Stimulated activated CD4-positive, alpha-beta T cell treated with anti-CD3 and anti-CD28 coated beads, Interleukin-12 subunit alpha, Interleukin-12 subunit beta, amount 100 ng/mL, for 48 hours (primary cell): Measurements from ENCODE around the gene DLEC1.

ENCODE experiments used
- DNase-seq, 3 donors: peaks; one replicate each; pipeline ENCODE4 v3.0.0-alpha.2; 2020; ENCODE audit warnings: low read depth in 2 of 3, low spot score in 1 of 3

The DLEC1 gene, protein sequence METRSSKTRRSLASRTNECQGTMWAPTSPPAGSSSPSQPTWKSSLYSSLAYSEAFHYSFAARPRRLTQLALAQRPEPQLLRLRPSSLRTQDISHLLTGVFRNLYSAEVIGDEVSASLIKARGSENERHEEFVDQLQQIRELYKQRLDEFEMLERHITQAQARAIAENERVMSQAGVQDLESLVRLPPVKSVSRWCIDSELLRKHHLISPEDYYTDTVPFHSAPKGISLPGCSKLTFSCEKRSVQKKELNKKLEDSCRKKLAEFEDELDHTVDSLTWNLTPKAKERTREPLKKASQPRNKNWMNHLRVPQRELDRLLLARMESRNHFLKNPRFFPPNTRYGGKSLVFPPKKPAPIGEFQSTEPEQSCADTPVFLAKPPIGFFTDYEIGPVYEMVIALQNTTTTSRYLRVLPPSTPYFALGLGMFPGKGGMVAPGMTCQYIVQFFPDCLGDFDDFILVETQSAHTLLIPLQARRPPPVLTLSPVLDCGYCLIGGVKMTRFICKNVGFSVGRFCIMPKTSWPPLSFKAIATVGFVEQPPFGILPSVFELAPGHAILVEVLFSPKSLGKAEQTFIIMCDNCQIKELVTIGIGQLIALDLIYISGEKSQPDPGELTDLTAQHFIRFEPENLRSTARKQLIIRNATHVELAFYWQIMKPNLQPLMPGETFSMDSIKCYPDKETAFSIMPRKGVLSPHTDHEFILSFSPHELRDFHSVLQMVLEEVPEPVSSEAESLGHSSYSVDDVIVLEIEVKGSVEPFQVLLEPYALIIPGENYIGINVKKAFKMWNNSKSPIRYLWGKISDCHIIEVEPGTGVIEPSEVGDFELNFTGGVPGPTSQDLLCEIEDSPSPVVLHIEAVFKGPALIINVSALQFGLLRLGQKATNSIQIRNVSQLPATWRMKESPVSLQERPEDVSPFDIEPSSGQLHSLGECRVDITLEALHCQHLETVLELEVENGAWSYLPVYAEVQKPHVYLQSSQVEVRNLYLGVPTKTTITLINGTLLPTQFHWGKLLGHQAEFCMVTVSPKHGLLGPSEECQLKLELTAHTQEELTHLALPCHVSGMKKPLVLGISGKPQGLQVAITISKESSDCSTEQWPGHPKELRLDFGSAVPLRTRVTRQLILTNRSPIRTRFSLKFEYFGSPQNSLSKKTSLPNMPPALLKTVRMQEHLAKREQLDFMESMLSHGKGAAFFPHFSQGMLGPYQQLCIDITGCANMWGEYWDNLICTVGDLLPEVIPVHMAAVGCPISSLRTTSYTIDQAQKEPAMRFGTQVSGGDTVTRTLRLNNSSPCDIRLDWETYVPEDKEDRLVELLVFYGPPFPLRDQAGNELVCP (N-terminal part only)

DNA sequence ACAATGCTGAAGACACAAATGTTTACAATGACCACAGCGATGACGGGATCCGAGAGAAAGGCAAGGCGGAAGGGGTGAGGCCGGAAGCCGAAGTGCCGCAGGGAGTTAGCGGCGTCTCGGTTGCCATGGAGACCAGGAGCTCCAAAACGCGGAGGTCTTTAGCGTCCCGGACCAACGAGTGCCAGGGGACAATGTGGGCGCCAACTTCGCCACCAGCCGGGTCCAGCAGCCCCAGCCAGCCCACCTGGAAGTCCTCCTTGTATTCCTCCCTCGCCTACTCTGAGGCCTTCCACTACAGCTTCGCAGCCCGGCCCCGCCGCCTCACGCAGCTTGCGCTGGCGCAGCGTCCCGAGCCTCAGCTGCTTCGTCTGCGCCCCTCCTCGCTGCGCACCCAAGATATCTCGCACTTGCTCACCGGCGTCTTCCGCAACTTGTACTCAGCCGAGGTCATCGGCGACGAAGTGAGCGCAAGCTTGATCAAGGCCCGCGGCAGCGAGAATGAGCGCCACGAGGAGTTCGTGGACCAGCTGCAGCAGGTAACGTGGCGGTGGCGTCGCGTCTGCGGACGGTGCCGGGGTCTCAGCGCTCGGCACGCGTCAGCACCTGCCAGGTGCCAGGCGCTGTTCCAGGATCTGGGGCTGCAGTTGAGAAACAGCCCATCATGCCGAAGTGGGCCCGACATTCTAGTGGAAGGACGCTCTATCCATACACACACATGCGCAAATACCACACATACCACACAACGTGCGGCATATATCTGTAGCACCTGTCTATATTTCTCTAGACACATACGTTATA lies at the start of gene DLEC1:
Gene DLEC1, plus strand, starts transcription at position 108 of the 798 bp plus-strand sequence. Its CDS starts 18 bp downstream, at position 126.
- DNase-seq: peak; percentile 66 to 75 (median 74)

DNA sequence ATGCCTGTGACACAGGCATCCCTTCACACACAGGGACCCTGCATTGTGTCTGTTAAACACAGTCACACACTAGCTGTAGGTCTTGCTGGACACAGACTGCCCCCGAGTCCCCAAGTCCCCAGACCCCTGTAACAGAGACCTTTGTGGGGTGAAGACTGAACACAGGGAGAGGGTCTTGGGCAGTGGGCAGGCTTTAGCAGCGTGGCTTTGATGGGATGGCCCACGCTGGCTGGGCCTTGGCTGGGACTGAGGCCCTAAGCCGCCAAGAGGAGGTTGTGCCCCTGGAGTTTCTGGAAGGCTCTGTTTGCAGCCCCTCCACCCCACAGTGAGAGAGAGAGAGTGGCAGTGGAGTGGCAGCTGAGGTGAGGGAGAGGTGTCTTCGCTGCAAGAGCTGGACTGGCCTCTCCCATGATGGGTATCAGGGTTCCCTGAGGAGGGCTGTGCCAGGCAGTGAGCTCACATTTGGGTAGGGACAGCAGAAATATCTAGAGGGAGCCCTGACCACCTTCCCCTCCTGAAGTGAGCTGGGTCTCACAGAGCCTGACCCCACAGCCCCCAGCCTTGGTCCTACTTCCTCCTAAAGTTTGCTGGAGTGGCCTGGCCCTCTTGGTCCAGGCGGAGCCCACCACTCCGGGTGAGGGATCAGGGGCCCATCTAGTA lies 49.1 kb upstream of the DLEC1 start:
- no peak for DNase-seq

DNA sequence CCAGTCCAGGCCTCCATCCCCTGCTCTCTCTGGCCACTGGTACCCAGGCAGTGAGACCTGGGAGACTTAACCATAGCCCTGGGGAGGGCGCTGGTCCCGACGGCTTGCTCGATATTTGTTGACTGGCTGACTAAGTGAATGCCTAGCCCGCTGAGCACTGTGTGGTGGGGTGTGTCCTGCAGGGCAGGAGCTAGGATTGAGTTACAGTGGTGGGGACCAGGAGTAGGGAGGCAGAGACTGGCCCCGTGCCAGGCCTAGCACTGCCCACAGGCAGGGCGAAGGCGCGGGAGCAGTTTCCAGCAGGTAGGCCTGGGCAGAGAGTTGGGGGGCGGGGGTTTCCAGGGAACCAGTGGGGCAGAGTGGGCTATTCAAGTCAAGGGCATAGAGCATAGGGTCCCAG lies 48.5 kb upstream of the DLEC1 start, which contains the start of gene VILL:
Gene VILL, plus strand, starts transcription at position 260 of the 400 bp plus-strand sequence. CDS start 2,887 bp downstream, outside the sequence.
- no peak for DNase-seq

DNA sequence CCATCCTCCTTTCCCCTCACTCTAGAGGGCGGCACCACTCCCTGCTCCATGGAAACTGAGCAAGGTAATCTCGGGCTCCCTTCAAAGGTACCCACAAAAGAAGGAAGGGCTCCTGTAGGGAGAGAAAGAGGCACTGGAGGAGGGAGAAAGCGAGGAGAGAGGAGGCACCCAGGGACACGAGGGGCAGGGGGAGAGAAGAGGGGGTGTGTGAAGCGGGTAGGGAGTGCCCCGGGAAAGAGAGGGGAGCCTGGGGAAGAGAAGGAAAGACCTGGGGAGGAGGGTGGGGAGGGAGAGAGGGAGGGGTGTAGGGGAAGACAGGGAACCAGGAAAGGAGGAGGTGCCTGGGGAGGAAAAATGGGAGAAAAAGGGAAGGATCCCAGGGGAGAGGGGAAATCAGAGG lies 47.9 kb upstream of the DLEC1 start:
- DNase-seq: no peak

DNA sequence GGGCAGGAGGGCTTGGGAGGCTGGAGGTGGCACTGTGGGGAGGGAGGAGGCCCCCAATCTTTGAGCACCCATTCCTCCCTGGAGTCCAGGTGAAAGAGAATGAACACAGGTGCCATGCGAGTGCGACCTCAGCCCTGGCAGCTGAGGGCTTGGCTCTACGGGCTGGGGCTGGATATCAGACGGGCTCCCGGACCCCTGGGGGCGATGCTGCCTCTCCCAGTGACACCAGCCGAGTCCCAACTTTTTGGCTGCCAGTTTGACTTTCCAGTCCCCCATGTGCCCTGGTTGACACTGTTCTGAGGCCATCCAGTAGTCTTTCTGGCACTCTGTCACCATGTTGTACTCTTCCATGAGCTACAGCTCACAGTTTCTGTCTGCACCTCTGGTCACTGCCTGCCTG lies 47.2 kb upstream of the DLEC1 start:
- no peak for DNase-seq

DNA sequence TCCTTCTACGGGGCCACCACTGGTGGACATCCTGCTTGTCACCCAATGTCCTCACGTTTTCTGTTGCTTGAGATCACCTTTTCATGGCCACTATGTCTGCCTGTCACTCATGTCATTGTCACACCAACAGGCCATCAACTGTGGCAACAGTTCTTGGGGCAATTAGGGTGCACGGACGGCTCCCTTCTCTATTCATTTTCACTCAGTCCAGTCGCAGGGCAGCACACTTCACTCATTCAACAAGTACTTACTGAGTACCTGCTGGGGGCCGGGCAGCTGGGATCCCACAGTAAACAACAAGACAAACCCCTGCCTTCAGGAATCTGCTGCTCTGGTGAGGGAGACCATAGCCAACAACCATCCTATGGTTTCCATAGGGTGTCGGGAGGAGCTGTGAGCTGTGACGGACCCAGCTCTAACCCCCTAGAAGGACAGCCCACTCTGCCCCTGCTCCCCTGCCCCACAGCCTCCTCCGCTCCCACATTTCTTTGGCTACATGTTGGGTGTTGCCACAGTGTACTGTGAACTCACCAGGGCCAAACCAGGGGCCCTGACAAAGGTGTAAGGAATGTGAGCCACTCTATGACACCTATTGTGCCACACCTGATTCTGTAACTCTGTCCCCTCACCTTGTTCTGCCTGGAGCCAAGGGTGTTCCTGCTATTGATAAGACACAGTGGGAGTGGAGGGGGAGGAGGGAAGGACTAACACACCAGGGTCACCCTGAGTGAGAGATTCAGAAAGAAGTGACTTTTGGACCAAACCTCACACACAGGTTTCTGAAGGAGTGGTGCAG lies 46.5 kb upstream of the DLEC1 start:
- DNase-seq: no peak

DNA sequence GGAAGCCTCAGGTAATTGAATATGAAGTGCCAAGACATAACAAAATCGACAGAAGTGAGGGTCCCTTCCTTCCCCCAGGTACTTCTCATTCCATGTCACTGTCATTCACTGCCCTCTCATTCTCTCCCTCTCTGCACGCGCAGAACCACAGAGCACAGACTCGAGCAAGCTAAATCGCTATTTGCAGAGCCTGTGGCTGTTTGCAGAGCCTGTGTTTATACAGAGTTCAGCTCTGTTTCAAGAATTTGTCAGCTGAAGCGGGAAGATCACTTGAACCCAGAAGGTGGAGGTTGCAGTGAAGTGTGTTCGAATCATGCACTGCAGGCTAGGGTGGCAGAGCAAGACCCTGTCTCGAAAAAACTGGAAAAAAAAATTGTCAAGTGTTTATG lies 45.9 kb upstream of the DLEC1 start:
- DNase-seq: no peak

DNA sequence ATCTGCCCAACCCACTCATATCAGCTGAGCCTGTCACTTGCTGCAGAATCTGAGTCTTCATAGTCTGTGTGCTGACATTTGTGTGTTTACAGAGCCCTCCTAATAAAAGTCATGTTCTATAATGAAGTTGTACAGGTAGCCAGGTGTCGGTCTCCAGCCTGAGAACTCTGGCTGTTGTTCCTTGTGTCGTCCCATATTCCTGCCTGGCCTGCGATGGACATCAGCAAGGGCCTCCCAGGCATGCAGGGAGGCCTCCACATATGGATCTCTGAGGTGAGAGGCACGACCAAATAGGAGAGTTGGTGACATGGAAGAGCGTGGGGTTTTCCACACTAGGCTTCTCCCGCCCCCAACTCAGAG lies 45.6 kb upstream of the DLEC1 start:
- no peak for DNase-seq

DNA sequence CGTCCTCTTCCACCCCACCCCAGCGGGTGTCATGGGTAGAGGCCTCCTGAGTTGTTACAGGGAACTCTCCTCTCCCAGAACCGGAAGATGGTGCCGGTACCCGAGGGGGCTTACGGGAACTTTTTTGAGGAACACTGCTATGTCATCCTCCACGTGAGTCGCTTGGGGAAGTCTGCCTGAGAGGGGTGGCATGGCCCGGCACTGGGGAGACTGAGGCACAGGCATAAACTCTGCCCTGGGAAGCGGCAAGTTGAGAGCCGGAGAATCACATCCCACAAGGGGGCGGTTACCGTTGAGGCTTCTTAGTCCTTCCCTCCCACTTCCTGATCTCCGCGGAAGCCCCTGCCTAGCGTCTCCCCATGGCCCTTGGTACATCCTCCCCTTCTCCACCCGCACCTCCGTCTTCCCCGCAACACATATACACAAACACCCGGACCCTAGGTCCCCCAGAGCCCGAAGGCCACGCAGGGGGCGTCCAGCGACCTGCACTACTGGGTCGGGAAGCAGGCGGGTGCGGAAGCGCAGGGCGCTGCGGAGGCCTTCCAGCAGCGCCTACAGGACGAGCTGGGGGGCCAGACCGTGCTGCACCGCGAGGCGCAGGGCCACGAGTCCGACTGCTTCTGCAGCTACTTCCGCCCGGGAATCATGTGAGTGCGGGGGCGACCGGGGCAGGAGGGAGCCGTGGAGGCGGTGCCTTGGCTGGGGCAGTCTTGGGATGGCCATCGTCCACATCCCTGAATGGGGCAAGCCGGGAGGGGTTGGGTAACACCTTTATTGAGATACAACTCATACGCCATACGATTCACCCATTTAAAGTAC lies 45.0 kb upstream of the DLEC1 start:
- DNase-seq: peak; percentile 54 to 69 (median 68)

DNA sequence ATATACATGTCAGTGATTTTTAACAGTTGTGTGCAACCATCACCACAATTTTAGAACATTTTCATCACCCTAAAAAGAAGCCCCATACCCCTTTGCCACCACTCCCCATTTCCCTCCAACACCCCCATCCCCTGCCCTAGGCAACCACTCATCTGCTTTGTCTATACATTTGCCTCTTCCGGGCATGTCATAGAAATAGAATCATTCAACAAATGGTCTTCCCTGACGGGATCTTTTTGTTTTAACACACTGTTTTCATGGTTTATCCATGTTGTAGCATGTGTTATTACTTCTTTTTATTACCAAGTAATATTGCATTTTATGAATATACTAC lies 44.4 kb upstream of the DLEC1 start:
- DNase-seq: no peak

DNA sequence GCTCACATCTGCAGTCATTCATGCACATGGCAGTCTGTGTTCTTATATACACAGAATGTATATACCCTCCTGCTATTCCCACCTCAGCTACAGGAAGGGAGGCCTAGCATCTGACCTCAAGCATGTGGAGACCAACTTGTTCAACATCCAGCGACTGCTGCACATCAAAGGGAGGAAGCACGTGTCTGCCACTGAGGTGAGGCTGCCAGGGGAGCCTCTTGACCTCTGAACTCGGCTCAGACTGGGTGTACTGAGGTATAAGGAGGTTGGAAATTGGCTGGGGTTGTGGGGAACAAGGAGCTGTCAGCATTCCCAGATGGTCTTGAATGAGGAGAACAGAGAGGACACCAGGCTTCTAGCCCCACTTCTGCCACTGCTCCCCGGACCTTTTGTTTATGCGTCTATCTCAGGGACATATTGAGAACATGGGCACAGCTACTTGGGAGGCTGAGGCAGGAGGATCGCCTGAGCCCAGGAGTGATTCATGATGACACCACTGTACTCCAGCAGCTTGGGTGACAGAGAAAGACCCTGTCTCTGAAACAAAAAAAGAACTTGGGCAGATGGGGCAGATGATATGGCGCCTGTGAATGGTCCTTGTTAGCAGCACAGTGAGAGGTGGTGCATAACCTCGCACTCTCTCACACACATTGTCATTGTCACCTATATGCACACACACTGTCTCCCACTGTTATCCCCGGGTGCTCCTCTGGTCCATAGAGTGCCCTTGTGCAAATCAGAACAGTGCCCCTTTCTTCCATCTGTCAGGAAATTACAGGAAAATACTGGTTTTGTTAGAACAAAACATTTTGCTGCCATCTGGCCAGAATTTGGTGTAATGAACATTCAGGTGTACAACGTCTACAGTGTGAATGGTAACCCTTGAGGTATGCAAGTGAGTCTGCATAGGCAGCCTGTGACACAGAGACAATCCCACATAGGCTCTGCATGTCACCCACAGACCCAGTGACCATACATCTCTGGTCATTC lies 43.1 kb upstream of the DLEC1 start:
- DNase-seq: no peak

DNA sequence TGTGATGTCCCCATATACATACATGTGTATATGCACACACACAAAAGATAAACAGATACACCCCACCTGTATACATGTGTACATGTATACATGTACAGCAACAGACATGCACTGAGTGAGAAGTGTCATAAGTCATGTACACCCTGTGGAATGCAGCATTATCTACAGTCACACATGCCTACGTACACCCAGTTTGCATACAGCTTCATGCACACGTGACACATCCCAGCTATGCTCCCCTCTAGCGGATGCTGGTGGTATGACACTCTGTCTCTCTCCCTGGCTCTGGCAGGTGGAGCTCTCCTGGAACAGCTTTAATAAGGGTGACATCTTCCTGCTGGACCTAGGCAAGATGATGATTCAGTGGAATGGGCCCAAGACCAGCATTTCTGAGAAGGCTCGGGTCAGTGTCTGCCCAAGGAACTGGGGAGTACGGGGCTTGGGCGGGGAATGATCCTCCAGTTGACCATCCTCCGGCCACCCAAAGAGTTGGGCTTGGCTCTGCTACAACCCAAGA lies 42.2 kb upstream of the DLEC1 start:
- DNase-seq: peak; percentile 69 to 89 (median 81)

DNA sequence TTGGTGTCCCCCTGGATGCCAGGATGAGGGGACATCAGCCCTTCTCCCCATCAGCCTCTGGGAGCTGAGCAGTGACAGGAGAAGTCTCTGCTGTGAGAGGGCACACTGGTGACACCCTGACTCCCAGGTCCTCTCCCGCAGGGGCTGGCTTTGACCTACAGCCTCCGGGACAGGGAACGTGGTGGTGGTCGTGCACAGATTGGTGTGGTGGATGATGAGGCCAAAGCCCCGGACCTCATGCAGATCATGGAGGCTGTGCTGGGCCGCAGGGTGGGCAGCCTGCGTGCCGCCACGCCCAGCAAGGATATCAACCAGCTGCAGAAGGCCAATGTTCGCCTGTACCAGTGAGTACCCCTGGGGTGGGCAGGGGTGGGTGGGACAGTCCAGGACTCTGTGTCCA lies 41.7 kb upstream of the DLEC1 start:
- DNase-seq: no peak

DNA sequence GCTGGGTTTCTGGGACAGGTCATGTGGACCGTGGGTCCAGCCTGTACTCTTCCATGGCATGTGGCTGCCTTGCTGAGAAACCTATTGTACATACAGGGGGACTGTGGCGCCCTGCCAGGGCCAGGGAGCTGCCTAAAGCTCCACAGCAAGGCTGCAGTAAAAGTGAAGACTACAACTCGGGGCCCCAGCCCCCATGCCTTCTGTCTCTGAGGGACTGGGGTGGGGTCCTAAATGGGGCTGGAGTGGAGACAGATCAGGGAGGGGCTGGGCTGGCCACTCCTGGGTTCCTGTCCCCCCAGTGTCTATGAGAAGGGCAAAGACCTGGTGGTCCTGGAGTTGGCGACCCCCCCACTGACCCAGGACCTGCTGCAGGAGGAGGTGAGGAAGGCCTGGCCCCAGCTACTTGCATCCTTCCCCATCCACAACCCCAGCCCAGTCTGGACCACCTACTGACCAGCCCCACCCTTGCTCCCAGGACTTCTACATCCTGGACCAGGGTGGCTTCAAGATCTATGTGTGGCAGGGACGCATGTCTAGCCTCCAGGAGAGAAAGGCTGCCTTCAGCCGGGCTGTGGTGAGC lies 41.1 kb upstream of the DLEC1 start:
- no peak for DNase-seq

DNA sequence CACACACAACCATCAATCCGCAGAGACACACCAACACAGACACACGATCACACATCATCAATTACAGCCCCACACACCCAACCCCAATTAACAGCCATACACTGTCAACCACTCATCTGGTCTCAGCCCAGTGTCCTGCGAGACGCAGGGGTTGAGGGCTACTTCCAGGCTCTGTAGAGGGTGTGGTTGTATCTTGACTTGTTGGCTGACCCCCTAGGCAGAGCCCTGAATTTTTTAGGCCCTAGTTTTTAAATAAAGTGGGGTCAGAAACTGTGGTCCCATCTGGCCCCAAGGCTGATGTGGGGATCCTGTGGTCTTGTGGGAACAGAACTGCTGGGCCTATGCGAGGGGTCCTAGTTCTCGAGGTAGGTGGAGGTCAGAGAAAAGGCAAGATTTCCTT lies 39.2 kb upstream of the DLEC1 start:
- DNase-seq: no peak

DNA sequence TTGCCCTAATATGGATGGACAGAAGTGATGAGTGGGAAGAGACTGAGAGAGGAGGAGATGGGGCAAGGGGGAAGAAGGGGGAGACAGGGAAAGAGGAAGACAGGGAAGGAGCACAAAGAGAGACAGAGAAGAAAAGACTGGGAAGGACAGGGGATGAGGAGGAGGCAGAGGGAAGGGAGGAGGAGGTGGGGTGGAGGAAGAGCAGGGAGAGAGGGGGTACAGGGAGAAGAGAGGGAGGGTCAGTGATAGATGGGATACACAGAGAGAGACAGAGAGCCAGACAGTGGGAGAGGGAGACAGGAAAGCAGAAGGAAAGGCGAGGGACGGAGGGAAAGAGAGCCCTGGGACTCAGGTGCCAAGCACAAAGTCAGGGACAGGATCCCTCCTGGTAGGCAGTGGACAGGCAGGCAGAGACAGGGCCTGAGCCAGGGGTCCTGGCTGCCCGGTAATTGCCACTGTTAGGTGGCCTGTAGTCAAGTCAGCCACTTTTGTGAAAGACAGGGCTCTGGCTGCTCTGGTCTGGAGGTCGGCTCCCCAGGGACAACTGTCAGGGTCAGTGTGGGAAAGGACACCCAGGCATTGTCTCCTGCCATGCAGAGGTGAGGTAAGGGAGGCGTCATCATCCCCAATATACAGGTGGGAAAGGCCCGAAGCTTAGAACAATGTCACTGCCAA lies 38.6 kb upstream of the DLEC1 start:
- no peak for DNase-seq
